Measurements from ENCODE around the gene RNF214.

DNA sequence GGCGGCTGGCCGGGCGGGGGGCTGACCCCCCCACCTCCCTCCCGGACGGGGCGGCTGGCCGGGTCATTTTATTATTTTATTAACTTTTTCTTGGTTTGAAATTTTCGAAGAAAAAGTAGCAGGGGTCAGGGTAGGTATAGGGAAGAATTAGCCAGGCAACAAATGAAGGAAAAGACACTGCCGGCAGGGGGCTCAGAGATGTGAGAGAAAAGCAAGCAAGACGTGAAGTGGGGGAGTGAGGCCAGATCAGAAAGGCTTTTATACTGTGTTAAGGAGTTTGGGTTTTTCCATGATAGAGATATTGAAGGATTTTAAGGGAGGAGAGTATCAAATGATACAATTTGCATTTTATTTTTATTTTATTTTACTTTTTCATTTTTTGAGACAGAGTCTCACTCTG lies 19.0 kb downstream of the RNF214 start:
- TF ChIP-seq PRDM15 (CRISPR knock-in tag; IDR thresholded peaks at IDR 0.05): no peak
- no peak for TF ChIP-seq MEF2A (IDR thresholded peaks at IDR 0.05; ENCODE audit: insufficient read depth, low read depth, low read length)
- no peak for TF ChIP-seq SMC3 (IDR thresholded peaks at IDR 0.05; ENCODE audit: borderline replicate concordance, low read length)
- TF ChIP-seq CHD2 (IDR thresholded peaks at IDR 0.05; ENCODE audit: borderline replicate concordance, low read depth, low read length): no peak
- TF ChIP-seq IRF3 (IDR thresholded peaks at IDR 0.05): no peak
- TF ChIP-seq CEBPB (IDR thresholded peaks at IDR 0.05; ENCODE audit: borderline replicate concordance in 1 of 2, low read depth in 2 of 2, low read length in 2 of 2): no peak
- TF ChIP-seq CTCF (IDR thresholded peaks at IDR 0.05 in 2 of 3, conservative IDR thresholded peaks at IDR 0.05 in 1 of 3; ENCODE audit: control insufficient read depth in 2 of 3, extremely low read depth in 1 of 3, insufficient read depth in 1 of 3, low read depth in 3 of 3, low read length in 3 of 3): no peak
- TF ChIP-seq, protein P1, sequence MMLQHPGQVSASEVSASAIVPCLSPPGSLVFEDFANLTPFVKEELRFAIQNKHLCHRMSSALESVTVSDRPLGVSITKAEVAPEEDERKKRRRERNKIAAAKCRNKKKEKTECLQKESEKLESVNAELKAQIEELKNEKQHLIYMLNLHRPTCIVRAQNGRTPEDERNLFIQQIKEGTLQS (IDR thresholded peaks at IDR 0.05; ENCODE audit: borderline replicate concordance, extremely low read depth, low read depth, low read length): no peak
- TF ChIP-seq SUZ12 (IDR thresholded peaks at IDR 0.05; ENCODE audit: unreplicated experiment): no peak
- TF ChIP-seq RAD51 (IDR thresholded peaks at IDR 0.05): no peak
- no peak for TF ChIP-seq HSF1 (IDR thresholded peaks at IDR 0.05; ENCODE audit: low read depth, low read length)
